Measurements from ENCODE around the gene BARX2. TPM values are rescaled to one million over a fixed set of nuclear protein-coding genes. Genes with fewer than 3 reads are reported as not detected.

BARX2 gene
- total and polyA plus RNA-seq, 2 donors (not counting 1 experiment from before 2014, with no cell fraction given), result not detected

GRCh38 chr11:129412494-129412893, 36.8 kb downstream of the BARX2 start:
- DNase-seq, result no peak
- intact Hi-C loops (cut with micrococcal nuclease), result no loop called here
- Histone ChIP-seq H3K79me2 (ENCODE audit: control insufficient read depth, insufficient read depth, low read length) (no peaks in the 10 kb centered on the region), H3K9me3 (ENCODE audit: control extremely low read depth in 1 of 3, control insufficient read depth in 2 of 3, insufficient read depth in 1 of 3, low read length in 2 of 3) (no peaks in the 10 kb centered on the region), H4K20me1 (ENCODE audit: control insufficient read depth, insufficient read depth, low read length, poor library complexity, severe bottlenecking) (no peaks in the 10 kb centered on the region), H3K4me3 (ENCODE audit: control extremely low read depth in 1 of 5, extremely low read depth in 1 of 5, insufficient read depth in 1 of 5, low read depth in 2 of 5, low read length in 4 of 5) (no peak overlapping the region), H2AFZ (ENCODE audit: insufficient read depth, low read depth, low read length, poor library complexity, severe bottlenecking) (no peak overlapping the region), H3K9ac (ENCODE audit: low read length) (no peak overlapping the region), H3K36me3 (replicated peaks in 1 of 2; ENCODE audit: control extremely low read depth in 1 of 2, control insufficient read depth in 1 of 2, extremely low read depth in 1 of 2, insufficient read depth in 2 of 2, low read length in 1 of 2) (no peaks in the 10 kb centered on the region), H3K27me3 (replicated peaks in 1 of 4; ENCODE audit: control extremely low read depth in 1 of 4, control insufficient read depth in 3 of 4, insufficient read depth in 4 of 4, low read length in 3 of 4) (no peaks in the 10 kb centered on the region), H3K4me1 (ENCODE audit: control insufficient read depth in 2 of 2, insufficient read depth in 2 of 2, low read length in 2 of 2) (no peaks in the 10 kb centered on the region), H3K27ac (ENCODE audit: low read length in 2 of 2) (no peak overlapping the region), H3K4me2 (replicated peaks; ENCODE audit: low read depth, low read length, poor library complexity, severe bottlenecking) (no peak overlapping the region)
- no peaks in the 10 kb centered on the region for H3K27me3 Mint-ChIP-seq
- no peak for ATAC-seq (ENCODE audit: low read depth)
- no peaks in the 10 kb centered on the region for H3K4me1 Mint-ChIP-seq
- no peaks in the 10 kb centered on the region for H3K9me3 Mint-ChIP-seq (ENCODE audit: insufficient read depth)
- TF ChIP-seq EZH2 (IDR thresholded peaks at IDR 0.05; ENCODE audit: borderline replicate concordance, insufficient read depth, low read depth, low read length, poor library complexity, severe bottlenecking) (no peak), CTCF (IDR thresholded peaks at IDR 0.05) (no peak)
- 80% methylated on average over 3 of the region's 4 CpGs for WGBS (ENCODE audit: insufficient coverage)
- H3K27ac Mint-ChIP-seq, result no peak overlapping the region
- no peak overlapping the region for H3K4me3 Mint-ChIP-seq
- ChIA-PET CTCF (interaction anchor here (0.9 kb wide), 1 partner anchor 13 kb away, joined by 3 read pairs; no protein-coding TSS in a partner anchor), POLR2A (no interaction called here)

- H3K27me3 ChIP-seq (replicated peaks in 1 of 4; ENCODE audit: control extremely low read depth in 1 of 4, control insufficient read depth in 3 of 4, insufficient read depth in 4 of 4, low read length in 3 of 4), result no peaks in the 10 kb centered on the region
- TF ChIP-seq EZH2 (IDR thresholded peaks at IDR 0.05; ENCODE audit: borderline replicate concordance, insufficient read depth, low read depth, low read length, poor library complexity, severe bottlenecking) (no peak), CTCF (IDR thresholded peaks at IDR 0.05) (no peak)
- no peaks in the 10 kb centered on the region for H3K9me3 ChIP-seq (ENCODE audit: control extremely low read depth in 1 of 3, control insufficient read depth in 2 of 3, insufficient read depth in 1 of 3, low read length in 2 of 3)
- ATAC-seq (ENCODE audit: low read depth) (no peak), DNase-seq (no peak)
- ChIA-PET POLR2A (no interaction called here), CTCF (no interaction called here)
- intact Hi-C loops (cut with micrococcal nuclease), result no loop called here
- no peaks in the 10 kb centered on the region for H3K27me3 Mint-ChIP-seq
- H4K20me1 ChIP-seq (ENCODE audit: control insufficient read depth, insufficient read depth, low read length, poor library complexity, severe bottlenecking), result no peaks in the 10 kb centered on the region
- H3K27ac ChIP-seq (ENCODE audit: low read length in 2 of 2), result no peak overlapping the region
- no peaks in the 10 kb centered on the region for H3K4me1 Mint-ChIP-seq
- no peaks in the 10 kb centered on the region for H3K36me3 ChIP-seq (replicated peaks in 1 of 2; ENCODE audit: control extremely low read depth in 1 of 2, control insufficient read depth in 1 of 2, extremely low read depth in 1 of 2, insufficient read depth in 2 of 2, low read length in 1 of 2)
- no peak overlapping the region for H3K4me2 ChIP-seq (replicated peaks; ENCODE audit: low read depth, low read length, poor library complexity, severe bottlenecking)
- H3K9me3 Mint-ChIP-seq (ENCODE audit: insufficient read depth), result no peaks in the 10 kb centered on the region
- no peaks in the 10 kb centered on the region for H3K4me1 ChIP-seq (ENCODE audit: control insufficient read depth in 2 of 2, insufficient read depth in 2 of 2, low read length in 2 of 2)
- no peak overlapping the region for H2AFZ ChIP-seq (ENCODE audit: insufficient read depth, low read depth, low read length, poor library complexity, severe bottlenecking)
- H3K4me3 Mint-ChIP-seq, result no peak overlapping the region
- H3K4me3 ChIP-seq (ENCODE audit: control extremely low read depth in 1 of 5, extremely low read depth in 1 of 5, insufficient read depth in 1 of 5, low read depth in 2 of 5, low read length in 4 of 5), result no peak overlapping the region
- no peak overlapping the region for H3K27ac Mint-ChIP-seq
- no CpG with 5 or more reads among the region's 5 CpGs for WGBS (ENCODE audit: insufficient coverage)
- no peaks in the 10 kb centered on the region for H3K79me2 ChIP-seq (ENCODE audit: control insufficient read depth, insufficient read depth, low read length)
- H3K9ac ChIP-seq (ENCODE audit: low read length), result no peak overlapping the region
Observed at GRCh38 chr11:129414144-129414872, 38.7 kb downstream of the BARX2 start.
